GM12874 (cell line): ENCODE data around the gene XIRP2.

ENCODE experiments used
- TF ChIP-seq, protein P1 (sequence below): IDR thresholded peaks from 2 replicates; pipeline ENCODE4 v1.5.1; 2011; ENCODE audit warnings: low read depth, mild to moderate bottlenecking, control low read depth, low read length, moderate library complexity; ENCODE audit not compliant: insufficient read depth

The XIRP2 gene

DNA sequence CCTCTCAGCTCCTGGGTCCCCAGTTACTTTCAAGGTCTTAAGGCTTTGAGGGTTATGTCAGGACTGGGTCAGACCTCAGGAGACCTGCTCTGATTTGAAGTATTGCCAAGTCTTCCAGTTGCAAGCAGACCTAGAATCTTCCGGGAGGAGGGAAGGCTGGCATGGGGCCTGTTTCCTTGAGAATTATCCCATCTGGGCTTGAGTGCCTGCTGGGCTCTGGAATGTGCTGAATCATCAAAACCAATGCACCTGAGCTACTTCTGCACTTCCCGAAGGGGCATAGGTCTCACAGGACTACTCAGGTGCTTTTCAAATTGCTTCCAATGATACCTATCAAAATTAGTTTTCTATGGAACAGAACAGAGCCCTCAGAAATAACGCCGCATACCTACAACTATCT, 327.3 kb downstream of the XIRP2 start:
- TF ChIP-seq, protein P1, sequence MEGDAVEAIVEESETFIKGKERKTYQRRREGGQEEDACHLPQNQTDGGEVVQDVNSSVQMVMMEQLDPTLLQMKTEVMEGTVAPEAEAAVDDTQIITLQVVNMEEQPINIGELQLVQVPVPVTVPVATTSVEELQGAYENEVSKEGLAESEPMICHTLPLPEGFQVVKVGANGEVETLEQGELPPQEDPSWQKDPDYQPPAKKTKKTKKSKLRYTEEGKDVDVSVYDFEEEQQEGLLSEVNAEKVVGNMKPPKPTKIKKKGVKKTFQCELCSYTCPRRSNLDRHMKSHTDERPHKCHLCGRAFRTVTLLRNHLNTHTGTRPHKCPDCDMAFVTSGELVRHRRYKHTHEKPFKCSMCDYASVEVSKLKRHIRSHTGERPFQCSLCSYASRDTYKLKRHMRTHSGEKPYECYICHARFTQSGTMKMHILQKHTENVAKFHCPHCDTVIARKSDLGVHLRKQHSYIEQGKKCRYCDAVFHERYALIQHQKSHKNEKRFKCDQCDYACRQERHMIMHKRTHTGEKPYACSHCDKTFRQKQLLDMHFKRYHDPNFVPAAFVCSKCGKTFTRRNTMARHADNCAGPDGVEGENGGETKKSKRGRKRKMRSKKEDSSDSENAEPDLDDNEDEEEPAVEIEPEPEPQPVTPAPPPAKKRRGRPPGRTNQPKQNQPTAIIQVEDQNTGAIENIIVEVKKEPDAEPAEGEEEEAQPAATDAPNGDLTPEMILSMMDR = no peak

DNA sequence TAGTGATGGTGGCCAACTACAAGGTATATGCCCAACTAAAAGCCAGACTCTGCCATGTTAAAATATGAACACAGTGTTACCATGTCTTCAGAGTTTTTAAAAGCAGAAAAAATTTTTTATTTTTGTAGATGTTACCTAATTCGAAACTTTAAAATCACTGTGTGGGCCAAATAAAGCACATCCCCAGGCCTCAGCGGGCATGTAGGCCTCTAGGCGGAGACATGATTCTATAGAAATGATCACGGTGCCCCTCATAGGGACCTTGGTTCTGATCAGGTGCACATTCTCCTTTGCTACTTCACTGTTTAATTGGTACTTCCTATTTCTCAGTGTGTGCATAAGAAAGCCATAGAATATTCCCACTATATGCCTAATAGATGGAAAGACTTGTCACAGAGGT, 349.2 kb downstream of the XIRP2 start:
- TF ChIP-seq, protein P1 = no peak

DNA sequence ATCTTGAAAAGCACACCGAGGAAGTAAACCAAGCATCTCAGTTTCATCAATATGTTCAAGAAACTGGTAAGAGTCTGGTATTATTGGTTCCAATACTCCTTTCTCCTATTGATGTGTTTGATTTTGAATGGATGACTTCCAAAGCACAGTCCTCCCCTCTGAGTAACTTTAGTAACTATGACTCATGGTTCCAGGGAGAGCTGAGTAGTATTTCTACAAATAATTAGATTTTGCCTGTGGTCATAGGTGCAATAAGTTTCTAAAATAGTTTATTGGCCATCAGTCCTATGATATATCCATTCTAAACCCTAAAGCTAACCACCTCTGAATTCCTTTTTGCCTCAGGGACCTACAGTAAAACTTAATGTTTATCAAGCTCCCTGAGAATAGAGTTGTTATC, 352.4 kb downstream of the XIRP2 start:
- TF ChIP-seq, protein P1 = no peak

DNA sequence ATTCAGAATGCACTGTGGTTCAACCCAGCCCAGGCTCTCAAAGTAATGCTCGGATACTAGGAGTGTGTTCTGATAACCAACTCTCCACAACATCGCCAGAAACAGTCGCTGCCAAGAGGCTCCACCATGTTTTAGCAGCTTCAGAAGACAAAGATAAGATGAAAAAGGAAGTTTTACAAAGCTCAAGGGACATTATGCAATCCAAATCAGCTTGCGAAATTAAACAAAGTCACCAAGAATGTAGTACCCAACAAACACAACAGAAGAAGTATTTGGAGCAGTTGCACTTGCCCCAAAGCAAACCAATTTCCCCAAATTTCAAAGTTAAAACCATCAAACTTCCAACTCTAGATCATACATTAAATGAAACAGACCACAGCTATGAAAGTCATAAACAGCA, 360.9 kb downstream of the XIRP2 start:
- TF ChIP-seq, protein P1 = no peak

DNA sequence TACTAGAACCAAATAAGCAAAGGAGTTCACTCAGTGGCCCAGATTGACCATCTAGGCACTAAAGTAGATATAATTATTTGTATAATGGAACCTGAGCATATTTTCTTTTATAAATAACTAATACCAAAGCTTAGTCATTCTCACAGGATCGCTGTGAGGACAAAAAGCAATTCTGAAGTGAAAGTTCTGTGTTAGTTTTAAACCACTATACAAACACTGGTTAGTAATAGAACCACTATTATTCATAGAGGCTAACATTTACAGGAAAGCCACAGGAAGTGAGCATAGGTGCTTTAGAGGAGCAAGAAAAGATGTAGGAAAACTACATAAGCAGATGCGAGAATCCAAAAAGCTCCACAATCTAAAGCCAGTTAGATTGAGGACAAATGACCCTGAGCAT, 364.7 kb downstream of the XIRP2 start:
- TF ChIP-seq, protein P1 = no peak

DNA sequence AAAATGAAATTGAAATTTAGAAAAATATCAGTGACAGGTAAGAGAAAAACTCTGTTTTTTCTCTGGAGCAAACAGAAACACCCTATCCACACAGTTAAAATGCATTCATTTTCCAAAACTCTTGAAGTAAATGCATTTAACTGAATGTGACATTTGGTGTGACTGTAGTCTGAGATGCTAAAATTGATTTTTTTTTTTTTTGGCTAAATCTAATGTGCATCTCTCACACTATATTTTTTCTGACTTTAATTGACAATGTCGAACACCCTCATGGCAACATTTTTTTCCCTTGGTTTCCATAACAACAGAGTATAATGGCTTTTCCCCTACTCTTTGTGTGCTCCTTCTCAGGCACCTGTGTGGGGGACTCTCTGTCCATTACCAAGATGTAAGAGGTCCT, 366.4 kb downstream of the XIRP2 start:
- TF ChIP-seq, protein P1 = no peak

DNA sequence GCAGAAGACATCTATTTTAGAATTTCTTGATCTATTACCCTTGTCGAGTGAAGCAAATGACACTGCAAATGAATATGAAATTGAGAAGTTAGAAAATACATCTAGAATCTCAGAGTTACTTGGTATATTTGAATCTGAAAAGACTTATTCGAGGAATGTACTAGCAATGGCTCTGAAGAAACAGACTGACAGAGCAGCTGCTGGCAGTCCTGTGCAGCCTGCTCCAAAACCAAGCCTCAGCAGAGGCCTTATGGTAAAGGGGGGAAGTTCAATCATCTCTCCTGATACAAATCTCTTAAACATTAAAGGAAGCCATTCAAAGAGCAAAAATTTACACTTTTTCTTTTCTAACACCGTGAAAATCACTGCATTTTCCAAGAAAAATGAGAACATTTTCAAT, 370.4 kb downstream of the XIRP2 start:
- TF ChIP-seq, protein P1 = no peak

DNA sequence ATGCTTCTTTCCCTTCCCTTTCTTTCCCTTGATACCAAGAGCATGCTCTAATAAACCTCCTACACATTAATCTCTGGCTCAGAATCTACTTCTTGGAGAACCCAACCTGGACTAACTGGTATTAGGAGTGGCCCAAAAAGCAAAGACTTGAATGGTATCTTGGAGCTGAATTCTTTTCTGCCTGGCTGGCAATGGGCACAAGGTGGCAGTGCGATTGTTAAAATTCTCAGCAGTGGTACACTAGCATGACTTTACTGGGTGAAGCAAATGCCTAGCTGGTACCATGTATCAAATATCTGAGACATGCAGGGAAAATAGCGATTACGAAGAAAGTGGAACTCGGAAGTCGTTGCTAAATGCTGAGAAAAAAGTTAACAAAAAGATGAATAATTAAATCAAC, 376.1 kb downstream of the XIRP2 start:
- TF ChIP-seq, protein P1 = no peak; the same call in 1 of the 2 replicates
